UCSD-AML1 (cell line): ENCODE measurements around the gene USPL1.
"Not testable (repeated sequence)": the region's sequence is repeated elsewhere in the genome, so short reads cannot be mapped to it uniquely, and the experiment has no call there.

Experiments
- DNase-seq: peaks from one replicate; lab custom pipeline; 2025; ENCODE audit not compliant: unreplicated experiment; lab: John Stamatoyannopoulos, UW

Gene USPL1

DNA sequence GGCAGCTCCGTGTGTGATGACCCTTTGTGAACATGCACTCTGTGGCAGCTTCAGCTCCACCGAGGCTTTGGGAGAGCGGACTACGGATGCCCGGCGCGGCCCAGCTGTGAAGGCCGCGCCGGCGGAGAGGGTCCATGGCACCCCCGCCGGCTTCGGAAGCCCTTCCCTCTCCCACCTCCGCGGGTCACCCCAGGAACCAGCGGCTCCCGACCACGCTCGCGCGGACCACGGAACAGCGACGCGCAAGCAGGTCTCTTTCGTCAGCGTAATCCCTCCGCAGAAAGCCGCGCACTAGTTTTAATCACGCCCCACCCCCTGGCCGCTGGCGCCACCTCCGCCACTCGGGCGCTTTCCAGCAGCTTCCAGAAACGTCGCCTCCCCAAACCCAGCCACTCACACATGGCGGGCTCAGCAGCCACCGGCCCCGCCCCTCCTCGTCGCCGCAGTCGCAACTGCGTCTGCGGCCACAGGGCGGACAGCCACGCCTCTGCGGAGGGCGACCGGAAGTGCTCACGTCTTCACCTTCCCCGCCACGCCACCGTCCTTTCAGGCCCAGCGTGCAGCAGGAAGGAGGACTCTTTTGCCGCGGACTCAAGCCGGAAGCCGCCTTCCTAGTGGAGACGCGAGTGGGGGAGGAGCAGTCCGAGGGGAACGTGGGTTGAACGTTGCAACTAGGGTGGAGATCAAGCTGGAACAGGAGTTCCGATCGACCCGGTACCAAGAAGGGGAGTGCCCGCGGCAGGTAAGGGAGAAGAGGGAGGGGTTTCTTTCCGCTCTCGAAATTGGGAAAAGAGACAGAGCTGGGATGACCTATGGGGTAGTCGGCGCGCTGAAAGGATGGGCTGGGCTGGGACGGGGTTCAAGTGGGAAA lies at the start of gene USPL1:
USPL1 (plus strand) TSS at position 606 of the 871 bp plus-strand sequence. CDS start 3,221 bp downstream, outside the sequence.
- DNase-seq, result peak; percentile 100

DNA sequence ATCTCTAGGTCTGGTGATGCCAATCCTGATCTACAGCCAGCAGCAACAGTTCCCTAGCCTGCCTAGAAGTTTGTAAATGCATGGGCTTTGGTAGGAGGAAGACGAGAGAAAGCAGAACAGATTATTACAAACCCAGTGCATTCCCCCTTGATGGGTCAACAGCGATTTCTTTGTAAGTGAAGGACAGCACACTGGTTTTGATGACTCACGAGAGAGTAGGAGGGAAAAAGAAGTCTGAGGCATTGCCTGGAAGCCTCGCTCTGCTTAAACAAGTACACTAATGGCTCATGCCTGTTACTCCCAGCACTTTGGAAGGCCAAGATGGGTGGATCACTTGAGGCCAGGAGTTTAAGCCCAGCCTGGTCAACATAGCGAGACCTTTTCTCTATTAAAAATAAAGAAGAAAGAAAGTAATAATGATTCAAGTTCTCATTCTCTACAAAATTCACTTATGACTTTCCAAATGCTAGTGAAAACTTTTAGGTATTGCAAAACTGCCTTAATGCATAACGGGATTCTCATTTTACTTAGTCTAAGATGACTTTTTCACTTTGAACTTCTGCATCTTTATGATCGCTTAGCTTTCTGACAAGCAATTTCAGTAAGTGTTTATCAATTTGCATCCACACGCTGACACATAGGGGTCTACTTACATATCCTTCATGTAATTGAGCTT lies 47.7 kb upstream of the USPL1 start:
- no peak for DNase-seq

DNA sequence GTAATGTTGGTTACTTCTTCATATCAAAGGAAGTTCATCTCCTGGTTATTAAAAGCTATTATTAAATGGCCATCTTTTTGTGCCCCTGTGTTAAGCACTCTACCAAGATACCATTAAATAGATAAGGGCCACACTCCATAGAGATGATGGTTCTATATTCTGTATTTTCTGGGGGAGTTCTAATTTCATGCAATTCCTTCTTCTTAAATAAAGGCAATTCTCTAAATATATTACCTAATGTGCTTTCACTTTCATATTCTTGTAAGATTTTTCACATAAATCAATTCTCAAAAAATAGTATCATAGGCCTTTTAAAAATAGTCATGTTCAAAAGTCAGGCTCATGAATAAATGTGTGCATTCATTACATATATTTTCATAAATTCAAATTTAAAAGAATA lies 47.0 kb upstream of the USPL1 start:
- no peak for DNase-seq

DNA sequence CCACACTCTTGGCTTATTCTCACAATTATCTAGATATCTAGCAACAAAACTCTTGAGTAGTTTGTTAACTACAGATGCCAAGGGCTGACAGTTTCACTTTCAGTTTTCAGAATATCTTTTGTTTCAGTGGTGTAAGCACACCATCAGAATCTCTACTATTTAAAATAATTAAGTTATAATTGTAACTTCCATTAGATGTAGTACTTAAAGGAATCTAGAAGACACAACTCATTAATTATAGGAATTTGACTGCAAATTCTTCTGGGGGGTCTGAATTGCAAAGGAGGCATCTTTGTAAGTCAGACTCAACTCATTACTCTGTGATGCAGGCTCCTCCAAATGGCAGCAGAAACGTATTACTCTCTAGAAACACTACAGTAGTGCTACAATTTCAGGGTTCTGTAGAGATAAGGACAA lies 44.9 kb upstream of the USPL1 start:
- DNase-seq, result no peak

DNA sequence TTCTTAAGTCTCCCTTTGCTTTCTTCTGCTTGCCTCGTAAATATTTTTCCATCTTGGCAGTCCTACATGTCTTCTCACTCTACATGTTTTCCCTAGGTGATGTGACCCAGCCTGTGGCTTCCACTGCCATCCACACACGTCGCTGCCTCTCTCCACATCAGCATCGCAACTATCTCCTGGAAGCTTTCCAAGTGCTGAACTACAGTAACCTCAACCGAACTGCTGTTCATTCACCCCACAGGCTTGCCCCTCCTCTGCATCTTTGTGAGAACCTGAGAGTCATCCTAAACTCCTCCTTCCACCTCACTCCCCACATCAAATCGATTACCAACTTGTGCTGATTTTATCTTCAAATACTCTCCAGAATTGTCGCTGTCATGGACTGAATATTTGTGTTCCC lies 41.2 kb upstream of the USPL1 start:
- no peak for DNase-seq

DNA sequence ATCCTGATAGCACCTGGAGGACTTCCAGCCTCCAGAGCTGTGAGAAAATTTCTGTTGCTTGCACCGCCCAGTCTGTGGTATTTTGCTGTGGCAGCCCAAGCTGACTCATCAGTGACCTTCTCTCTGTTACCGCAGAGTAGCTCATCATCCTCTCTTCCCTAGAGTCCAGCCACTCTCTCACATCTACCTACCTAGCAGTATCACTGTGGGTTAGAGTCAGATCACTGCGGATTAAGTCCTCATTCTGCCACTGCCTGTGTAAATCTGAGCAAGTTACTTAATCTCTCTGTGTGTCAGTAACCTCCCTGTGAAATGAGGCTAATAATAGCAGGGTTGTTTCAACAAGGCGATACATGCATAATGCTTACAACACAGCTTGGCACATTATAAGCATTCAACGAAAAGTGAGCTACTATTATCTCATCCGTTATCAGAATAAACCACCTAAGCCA lies 40.3 kb upstream of the USPL1 start:
- no peak for DNase-seq

DNA sequence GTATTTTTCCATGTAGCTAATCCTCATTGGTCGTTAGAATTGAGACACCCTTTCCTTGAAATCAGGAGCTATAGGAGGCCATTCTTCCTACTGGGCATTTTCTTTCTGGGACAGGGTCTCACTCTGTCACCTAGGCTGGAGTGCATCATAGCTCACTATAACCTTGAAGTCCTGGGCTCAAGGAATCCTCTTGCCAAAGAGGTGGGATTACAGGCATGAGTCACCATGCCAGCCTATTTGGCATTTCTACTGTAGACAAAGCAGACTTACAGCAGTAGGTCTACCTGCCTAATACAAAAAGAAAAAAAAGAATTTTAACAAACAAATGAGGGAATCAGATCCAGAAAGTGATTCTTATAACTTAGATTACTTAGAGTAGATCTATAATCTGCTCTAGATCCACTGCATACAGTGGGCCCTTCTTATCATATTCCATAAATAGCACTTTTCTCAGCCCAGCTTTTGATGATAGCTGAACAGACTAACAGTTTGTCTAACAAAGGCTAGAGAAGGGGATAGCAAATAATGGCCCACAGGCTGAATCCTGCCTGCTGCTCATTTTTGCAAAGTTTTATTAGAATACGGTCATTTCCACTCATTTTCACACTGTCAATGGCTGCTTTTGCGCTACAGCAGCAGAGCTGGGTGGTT lies 36.7 kb upstream of the USPL1 start:
- no peak for DNase-seq

DNA sequence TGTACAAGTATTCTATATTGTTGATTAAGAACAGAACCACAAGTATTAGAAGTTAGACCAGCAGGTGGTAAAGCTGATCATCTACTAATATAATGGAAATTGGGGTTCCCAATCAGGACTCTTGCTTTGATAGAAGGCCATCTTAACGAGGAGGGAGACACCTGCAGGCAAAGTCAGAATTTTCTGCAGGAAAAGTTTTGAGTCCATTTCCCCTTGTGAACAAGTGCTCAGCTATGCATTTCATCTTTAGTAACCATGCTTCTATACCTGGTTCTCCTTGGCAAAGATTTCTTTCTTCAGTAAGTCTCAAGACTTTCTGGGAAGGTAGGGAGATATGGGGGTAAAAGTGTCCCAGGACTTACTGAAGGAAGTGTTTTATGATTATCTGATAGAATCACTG lies 36.1 kb upstream of the USPL1 start:
- DNase-seq, result no peak

DNA sequence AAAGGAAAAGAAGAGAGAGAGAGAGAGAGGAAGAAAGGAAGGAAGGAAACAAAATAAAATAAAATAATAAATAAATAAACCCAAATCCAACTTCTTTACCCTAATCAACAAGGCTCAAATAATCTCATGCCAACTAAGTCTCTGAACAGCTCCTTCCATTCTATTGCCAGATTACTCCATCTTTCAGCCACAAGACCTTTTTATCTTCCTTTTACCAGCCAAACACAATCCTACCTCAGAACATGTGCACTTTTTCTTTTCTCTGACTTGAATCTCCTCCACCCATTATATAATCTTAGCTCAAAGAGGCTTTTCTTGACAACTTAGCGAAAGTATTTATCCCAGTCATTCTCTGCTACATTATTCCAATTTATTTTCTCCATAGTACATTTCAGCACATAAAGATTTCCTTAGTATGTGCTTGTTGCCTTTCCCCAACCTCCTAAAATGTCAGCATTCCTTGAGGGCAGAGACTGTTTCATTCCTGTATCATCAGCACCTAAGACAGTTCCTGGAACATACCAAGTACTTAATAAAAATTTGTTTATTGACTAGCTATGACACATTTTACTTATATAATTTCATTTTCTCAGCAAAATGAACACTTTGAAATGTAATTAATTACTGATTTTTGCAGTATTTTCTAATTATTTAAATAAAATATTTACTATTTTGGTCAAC lies 33.5 kb upstream of the USPL1 start:
- DNase-seq, result no peak

DNA sequence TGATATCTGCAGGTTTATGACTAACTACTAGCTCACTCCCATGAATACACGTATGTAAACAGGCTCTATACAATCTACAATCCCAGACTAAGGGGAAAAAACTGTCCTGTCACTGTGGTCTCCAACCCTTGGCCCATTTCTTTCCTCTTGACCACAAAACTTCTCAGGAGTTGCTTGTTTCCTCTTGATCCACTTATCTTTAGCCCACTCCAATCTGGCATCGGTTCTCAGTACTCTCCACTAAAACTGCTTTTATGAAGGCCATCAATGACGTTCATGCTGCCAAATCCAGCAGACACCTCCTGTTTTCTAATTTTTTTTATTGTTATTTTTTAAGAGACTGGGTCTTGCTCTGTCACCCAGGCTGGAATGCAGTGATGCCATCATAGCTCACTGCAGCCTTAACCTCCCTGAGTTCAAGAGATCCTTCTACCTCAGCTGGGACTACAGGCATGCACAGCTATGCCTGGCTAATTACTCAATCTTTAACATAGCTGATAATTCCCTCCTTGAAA lies 31.9 kb upstream of the USPL1 start:
- no peak for DNase-seq

DNA sequence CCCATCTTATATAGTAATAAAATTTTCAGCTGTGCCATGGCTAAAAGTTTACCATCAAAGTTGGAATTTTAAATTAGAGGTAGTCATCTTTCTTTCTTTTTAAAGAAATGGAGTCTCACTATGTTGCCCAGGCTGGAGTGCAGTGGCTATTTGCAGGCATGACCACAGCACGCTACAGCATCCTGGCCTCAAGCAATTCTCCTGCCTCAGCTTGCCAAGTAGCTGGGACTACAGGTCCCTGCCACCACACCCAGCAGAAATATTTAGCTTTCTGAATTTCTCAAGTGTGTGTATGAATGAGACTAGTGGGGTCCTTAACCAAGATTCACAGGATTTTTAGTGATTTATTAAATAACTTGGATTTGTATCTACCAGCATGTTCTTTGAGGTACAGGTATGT lies 30.5 kb upstream of the USPL1 start:
- no peak for DNase-seq

DNA sequence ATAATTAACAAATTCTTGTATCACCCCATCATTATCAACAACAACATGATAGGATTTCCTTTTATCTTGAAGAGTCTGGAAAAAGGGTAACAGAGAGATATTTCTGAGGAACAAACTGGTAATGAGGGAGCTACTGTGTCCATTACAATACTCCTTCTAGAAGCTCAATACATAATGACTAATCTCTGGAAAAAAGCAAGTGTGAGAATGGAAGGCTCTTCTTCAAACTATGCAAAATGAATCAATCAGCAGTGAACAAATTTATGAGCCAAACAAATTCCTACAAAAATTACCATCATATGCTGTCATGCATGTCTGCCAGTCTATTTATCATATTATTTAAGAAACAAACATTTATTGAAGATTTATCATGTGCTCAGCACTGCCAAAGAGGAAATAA lies 30.0 kb upstream of the USPL1 start:
- no peak for DNase-seq

DNA sequence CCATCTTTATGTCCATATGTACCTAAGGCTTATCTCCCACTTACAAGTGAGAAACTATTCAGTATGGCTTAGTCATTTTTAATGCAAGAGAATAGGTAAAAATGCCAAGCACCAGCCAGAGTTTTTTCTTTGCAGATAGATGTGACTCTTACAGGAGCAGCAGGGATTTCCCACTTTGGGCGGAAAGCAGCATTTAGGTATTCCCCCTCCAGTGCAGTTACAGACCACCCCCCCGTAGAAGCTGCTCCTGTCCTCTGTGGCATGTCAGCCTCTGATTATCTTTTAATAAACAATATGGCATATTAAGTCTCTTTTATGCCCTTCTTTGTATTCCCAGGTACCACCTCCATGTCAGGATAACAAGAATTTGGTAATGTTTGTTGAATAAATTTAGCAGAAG lies 24.7 kb upstream of the USPL1 start:
- no peak for DNase-seq

DNA sequence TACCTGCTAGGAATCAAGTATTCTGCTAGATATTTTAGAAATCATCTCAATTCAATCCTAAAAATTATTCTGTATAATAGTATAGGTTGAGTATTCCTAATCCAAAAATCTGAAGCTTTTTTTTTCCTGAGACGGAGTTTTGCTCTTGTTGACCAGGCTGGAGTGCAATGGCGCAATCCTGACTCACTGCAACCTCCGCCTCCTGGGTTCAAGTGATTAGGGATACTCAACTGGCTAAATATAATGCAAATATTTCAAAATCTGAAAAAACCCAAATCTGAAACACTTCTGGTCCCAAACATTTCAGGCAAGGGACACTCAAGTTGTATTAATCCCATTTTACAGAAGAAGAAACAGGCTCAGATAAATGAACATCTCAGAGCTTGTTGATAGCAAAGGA lies 17.2 kb upstream of the USPL1 start:
- DNase-seq, result no peak

DNA sequence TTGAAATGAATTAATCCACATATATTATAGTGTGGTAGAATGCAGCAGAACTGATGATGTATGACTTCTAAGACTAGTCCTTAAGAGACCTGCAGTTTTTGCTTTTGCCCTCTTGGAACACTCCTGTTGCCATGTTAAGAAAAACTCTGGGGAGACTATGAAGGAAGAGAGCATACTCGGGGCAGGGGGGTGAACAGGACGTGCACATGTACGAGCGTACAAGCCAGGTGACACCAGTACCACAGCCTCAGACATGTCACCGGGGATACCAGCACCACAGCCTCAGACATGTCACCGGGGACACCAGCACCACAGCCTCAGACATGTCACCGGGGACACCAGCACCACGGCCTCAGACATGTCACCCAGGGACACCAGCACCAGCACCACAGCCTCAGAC lies 15.9 kb upstream of the USPL1 start:
- no peak for DNase-seq

DNA sequence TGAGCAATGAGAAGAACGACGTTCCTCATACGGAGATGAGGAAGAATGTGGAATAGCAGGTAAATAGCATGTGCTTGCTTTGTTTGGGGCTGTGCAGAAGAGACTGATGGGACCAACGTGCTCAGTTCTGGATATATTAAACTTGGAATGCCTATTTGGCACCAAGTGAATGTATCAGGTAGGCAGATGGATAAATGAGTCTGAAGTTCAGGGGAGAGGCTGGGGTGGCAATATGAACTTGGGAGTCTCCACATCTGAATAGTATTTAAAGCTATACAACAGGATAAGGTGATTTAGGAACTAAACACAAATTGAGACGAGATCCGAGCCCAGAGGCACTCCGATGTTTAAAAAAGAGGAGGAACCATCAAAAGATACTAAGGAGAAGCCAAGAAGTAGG lies 12.7 kb upstream of the USPL1 start:
- no peak for DNase-seq

DNA sequence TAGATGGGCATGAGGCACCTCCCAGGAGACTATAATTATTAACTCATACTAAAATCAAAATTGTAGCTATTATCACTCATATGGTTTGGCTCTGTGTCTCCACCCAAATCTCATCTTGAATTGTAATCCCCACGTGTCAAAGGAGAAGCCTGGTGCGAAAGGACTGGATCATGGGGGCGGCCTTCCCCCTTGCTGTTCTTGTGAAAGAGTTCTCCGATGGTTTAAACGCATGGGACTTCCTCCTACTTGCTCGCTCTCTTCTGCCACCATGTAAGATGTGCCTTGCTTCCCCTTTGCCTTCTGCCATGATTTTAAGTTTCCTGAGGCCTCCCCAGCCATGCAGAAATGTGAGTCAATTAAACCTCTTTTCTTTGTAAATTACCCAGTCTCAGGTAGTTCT lies 10.5 kb upstream of the USPL1 start:
- DNase-seq, result not testable (repeated sequence)

DNA sequence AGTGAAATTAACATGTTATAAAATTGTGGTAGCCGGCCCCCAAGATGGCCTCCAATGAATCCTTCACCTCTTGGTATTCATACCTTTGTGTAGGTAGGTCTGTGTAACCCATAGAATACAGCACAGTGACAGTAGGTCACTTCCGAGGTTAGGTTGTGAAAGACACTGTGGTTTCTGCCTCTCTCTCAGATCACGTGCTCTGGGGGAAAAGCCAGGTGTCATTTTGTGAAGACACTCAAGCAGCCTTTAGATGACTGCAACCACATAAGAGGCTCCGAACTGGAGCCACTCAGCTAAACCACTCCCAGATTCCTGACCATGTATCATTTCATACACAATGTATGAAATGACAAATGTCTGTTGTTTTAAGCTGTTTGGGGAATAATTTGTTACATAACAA lies 9.8 kb upstream of the USPL1 start:
- DNase-seq, result no peak

DNA sequence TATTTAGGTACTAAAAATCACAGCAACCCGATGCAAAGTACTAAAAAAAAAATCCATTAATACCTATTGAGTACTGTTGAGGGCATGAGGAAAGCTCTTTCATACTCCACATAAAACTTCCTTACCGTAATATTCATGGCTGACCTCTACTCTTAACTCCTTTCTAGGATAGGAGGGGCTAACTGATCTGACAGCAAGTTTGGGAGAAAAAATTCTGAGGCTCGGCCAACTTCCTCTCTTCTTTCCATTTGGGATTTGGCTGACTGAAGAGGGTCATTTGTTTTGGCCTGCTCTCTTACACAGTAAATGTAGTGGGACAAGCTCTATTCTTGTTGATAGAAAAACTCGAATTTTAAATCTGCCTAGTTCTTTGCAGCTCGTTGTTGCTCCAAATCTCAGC lies 9.4 kb upstream of the USPL1 start:
- no peak for DNase-seq

DNA sequence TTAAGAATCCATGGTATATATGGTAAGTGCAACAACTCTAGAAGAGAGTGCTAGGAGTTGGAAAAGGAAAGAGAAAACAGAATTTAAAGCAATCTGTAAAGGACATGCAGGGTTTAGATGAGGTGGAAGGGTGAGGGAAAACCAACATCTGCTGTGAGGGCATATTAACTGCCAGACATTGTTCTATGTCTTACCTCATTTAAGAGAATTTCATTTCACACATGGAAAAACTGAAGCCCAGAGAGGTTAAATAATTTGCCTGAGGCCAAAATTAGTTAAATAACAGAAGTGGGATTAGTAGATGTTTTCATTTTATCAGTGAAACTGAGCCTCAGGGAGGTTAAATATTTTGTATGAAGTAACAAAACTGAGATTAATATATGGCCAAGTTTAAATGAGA lies 7.4 kb upstream of the USPL1 start:
- DNase-seq, result no peak

DNA sequence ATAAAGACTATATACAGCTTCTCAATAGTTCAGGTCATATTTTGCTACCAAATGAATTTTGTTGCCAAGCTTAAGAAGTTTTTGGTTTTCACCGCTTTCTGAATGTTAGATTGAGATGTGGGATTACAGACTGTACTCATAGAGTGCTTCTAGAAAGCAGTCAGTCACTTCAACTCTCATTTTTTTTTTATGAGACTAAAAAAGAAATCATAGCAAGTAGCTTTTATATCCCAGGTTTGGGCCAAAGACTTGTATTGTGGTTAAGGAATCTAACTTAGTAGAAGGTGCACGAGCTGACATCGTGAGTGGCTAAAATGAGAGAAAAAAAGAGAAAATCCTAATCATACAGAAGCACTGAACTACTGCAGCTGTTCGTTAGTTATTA lies 2.2 kb upstream of the USPL1 start:
- DNase-seq, result no peak
